ENCODE results near the gene SFMBT1. TPM values are rescaled to one million over a fixed set of nuclear protein-coding genes. Genes with fewer than 3 reads are reported as not detected.

The SFMBT1 gene
- 11.6 and 12.4 TPM in 2 replicates for total RNA-seq

GRCh38 chr3:53045518-53046170 is at the start of gene SFMBT1:
TSS of gene SFMBT1 (minus strand) at chr3:53046073. CDS start at chr3:52969128, 76,945 bp downstream.
- Histone ChIP-seq H3K27ac (ENCODE audit: low read depth, low read length) (peak within 1 kb of the TSS; percentile 10), H3K4me2 (ENCODE audit: insufficient read depth, low read length) (peak within 1 kb of the TSS; percentile 93), H3K79me2 (ENCODE audit: insufficient read depth, low read length) (peaks cover 26% of the 10 kb centered on the region), H4K20me1 (ENCODE audit: insufficient read depth, low read length) (no peaks in the 10 kb centered on the region), H2AFZ (ENCODE audit: low read length) (peak within 1 kb of the TSS; percentile 95), H3K27me3 (ENCODE audit: insufficient read depth, low read length) (peaks cover 5% of the 10 kb centered on the region), H3K4me1 (ENCODE audit: insufficient read depth, low read length) (peaks cover 4% of the 10 kb centered on the region), H3K36me3 (ENCODE audit: insufficient read depth, low read length) (no peaks in the 10 kb centered on the region), H3K4me3 (ENCODE audit: insufficient read depth, low read length) (peak within 1 kb of the TSS; percentile 84), H3K9me3 (ENCODE audit: low read depth, low read length) (no peaks in the 10 kb centered on the region)
- DNase-seq (ENCODE audit: insufficient read length, low spot score, missing footprints): peak; percentile 99
- no peak for TF ChIP-seq CTCF (IDR thresholded peaks at IDR 0.05; ENCODE audit: extremely low read depth, low read depth, low read length)

- H3K79me2 ChIP-seq (ENCODE audit: insufficient read depth, low read length): no peaks in the 10 kb centered on the region
These were observed 47.1 kb upstream of the SFMBT1 start for GRCh38 chr3:53092942-53093341.

GRCh38 chr3:53092216-53092615 is 46.3 kb upstream of the SFMBT1 start:
- no peak overlapping the region for H3K4me3 ChIP-seq (ENCODE audit: insufficient read depth, low read length)
- H3K27ac ChIP-seq (ENCODE audit: low read depth, low read length): no peak overlapping the region

More at GRCh38 chr3:53092942-53093341, 47.1 kb upstream of the SFMBT1 start:
- H3K27me3 ChIP-seq (ENCODE audit: insufficient read depth, low read length): no peaks in the 10 kb centered on the region
- H3K4me3 ChIP-seq (ENCODE audit: insufficient read depth, low read length): no peak overlapping the region
- DNase-seq (ENCODE audit: insufficient read length, low spot score, missing footprints): no peak
- H3K4me1 ChIP-seq (ENCODE audit: insufficient read depth, low read length): no peaks in the 10 kb centered on the region
- H3K27ac ChIP-seq (ENCODE audit: low read depth, low read length): no peak overlapping the region
- H4K20me1 ChIP-seq (ENCODE audit: insufficient read depth, low read length): no peaks in the 10 kb centered on the region
- TF ChIP-seq CTCF (IDR thresholded peaks at IDR 0.05; ENCODE audit: extremely low read depth, low read depth, low read length): no peak
- no peak overlapping the region for H3K4me2 ChIP-seq (ENCODE audit: insufficient read depth, low read length)
- H2AFZ ChIP-seq (ENCODE audit: low read length): no peak overlapping the region
- H3K9me3 ChIP-seq (ENCODE audit: low read depth, low read length): no peaks in the 10 kb centered on the region
- peaks cover 36% of the 10 kb centered on the region for H3K36me3 ChIP-seq (ENCODE audit: insufficient read depth, low read length)

More at GRCh38 chr3:53092216-53092615, 46.3 kb upstream of the SFMBT1 start:
- DNase-seq (ENCODE audit: insufficient read length, low spot score, missing footprints): no peak
- Histone ChIP-seq H3K9me3 (ENCODE audit: low read depth, low read length) (no peaks in the 10 kb centered on the region), H3K36me3 (ENCODE audit: insufficient read depth, low read length) (peaks cover 34% of the 10 kb centered on the region), H2AFZ (ENCODE audit: low read length) (no peak overlapping the region), H3K4me1 (ENCODE audit: insufficient read depth, low read length) (no peaks in the 10 kb centered on the region), H3K4me2 (ENCODE audit: insufficient read depth, low read length) (no peak overlapping the region), H3K79me2 (ENCODE audit: insufficient read depth, low read length) (no peaks in the 10 kb centered on the region), H4K20me1 (ENCODE audit: insufficient read depth, low read length) (no peaks in the 10 kb centered on the region), H3K27me3 (ENCODE audit: insufficient read depth, low read length) (no peaks in the 10 kb centered on the region)
- no peak for TF ChIP-seq CTCF (IDR thresholded peaks at IDR 0.05; ENCODE audit: extremely low read depth, low read depth, low read length)

All from osteoblast (primary cell).